B cell (primary cell): Measurements from ENCODE around the gene GRHL3.

Experiments
- CTCF ChIP-seq: fragments of 200-600 bp; IDR thresholded peaks from one replicate; pipeline ENCODE4 v1.8.0; 2022; ENCODE audit warnings: antibody characterized with exemption, mild to moderate bottlenecking
- EZH2 ChIP-seq: IDR thresholded peaks from 2 replicates; pipeline ENCODE4 v1.6.1; 2012; ENCODE audit warnings: borderline replicate concordance, low read depth, mild to moderate bottlenecking, moderate library complexity, low read length; ENCODE audit not compliant: insufficient read depth, poor library complexity, severe bottlenecking

GRCh38 chr1:24282491-24282890, 36.7 kb upstream of the GRHL3 start:
- no peak for TF ChIP-seq CTCF
- TF ChIP-seq EZH2: no peak
